HL-60/S4 treated with phorbol 12-myristate 13-acetate at 8.2 ng/mL for 4 days and 3 days (cell line): Measurements from ENCODE around the gene ZNF837.
"Not testable (repeated sequence)": the region's sequence is repeated elsewhere in the genome, so short reads cannot be mapped to it uniquely, and the experiment has no call there.

Experiments used
- in situ Hi-C: fragments of 300-500 bp; cut with MboI; formaldehyde crosslinking; loops from 2 replicates; pipeline ENCODE4 v1.15.0; 2022; ENCODE audit warnings: low sequenced_read_pairs

The ZNF837 gene

DNA sequence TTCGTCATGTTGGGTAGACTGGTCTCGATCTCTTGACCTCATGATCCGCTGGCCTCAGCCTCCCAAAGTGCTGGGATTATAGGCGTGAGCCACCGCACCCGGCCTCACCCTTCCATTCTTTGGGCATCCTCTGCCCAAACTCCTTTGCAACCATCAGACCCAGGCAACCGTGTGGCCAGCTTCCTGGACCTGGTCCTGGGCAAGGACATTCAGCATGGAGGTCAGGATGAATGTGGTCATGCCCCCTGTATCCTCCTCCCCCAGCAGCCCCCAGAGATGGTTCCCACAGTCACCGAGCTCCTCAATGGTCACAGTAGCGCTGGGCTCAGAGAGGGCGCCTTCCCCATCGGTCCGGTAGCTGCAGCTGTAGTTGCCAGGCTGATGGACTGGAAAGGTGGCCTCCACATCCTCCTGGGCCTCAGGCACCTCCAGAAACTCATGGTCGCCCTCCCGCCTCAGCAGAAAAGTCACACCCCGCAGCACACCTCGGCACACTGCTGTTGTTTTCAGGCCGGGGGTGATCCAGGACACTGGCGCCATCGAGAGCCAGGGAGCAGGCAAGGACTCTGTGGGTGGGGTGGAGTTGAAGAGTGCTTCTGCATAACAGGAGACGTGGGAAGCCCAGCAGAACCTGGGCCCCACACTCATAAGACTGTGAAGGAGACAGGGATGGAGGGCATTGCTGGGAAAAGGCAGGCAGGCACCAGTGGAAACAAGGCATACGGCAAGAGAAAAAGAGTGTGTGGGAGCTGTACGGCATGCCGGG, 28.7 kb downstream of the ZNF837 start:
- in situ Hi-C loops, result no loop called here

- in situ Hi-C loops, result no loop called here
Measured at GRCh38 chr19:58351558-58351878, 29.3 kb downstream of the ZNF837 start.

DNA sequence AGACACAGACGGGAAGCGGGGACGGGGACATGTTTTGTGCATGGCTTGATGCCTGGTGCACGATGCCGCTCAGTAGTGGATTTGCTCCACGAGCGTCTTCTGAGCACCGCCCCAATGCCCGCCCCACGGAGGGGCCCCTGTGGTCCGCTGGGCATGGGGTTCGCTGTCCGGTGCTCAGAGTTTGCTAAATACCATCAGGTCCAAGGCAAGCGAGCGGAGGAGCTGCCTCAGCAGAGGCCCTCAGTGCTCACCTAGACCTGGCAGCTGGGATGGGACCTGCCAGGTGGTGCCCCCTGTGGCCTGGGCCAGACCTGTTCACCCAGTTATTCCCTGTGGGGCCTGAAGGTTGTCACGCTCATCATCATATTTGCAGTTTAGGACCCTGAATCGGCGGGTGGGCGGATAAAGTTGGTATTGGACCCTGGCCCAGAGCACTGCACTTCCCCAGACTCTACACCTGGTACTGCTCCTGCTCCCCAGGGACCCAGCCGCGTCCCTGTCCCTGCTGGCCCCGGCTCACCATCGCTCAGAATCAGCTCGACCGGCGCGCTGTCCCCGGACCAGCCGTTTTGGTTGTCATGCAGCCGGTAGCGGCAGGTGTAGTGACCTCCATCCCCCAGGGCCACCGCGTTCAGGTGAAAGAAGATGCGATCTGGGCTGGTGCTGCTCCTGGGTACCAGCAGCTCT, 29.8 kb downstream of the ZNF837 start:
- in situ Hi-C loops, result no loop called here

DNA sequence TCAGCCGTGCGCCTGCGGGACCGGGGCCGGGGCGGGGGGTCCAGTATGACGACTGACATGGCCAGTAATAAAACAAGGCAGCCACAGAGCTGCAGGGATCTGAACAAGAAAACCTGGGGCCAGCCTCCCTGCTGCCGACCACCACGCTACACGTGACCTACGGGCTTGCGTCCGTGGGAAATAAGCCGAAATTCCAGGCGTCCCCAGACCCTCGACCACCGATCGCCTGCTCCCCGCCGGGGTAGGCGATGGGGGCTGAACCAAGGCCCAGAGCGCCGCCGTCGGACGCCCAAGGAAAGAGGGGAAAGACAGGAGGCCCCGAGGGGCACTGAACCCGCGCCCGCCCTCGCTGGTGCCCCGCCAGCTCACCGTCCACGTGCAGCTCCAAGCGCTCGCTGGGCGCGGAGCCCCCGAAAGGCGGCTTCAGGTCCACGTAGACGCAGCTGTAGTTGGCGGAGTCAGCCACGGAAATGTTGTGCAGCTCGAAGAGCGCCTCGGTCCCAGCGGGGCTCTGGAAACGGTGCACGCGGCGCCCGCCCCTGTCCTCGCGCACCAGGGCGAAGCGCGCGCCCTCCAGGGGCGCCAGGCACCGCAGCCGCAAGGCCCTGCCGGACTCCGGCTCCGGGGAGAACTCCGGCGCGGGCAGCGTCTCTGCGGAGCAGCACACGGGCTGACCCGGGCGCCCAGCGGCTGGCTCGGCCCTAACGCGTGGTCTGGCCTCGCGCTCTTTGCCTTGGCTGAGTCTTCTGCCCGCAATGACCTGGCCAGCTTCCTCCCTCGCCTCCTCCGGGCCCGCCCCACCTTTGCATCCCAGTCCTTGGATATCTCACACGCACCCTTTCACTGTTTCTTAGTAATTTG, 30.6 kb downstream of the ZNF837 start:
- in situ Hi-C loops, result no loop called here

DNA sequence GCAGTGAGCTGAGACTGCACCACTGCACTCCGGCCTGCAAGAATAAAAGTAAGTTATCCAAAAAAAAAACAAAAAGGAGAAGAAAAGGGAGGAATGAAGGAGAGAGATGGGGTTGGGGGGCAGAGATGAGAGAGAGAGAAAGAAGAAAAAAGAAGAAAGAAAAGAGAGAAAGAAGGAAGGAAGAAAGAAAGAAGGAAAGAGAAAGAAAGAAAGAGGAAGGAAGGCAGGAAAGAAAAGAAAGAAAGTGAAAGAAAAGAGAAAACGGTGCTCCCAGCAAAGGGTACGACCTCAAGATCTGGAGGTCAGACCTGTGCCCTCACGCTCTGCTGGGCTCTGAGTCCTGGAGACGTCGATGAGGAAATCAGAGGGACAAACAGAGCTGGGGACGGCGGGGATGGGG, 31.2 kb downstream of the ZNF837 start:
- in situ Hi-C loops, result no loop called here

DNA sequence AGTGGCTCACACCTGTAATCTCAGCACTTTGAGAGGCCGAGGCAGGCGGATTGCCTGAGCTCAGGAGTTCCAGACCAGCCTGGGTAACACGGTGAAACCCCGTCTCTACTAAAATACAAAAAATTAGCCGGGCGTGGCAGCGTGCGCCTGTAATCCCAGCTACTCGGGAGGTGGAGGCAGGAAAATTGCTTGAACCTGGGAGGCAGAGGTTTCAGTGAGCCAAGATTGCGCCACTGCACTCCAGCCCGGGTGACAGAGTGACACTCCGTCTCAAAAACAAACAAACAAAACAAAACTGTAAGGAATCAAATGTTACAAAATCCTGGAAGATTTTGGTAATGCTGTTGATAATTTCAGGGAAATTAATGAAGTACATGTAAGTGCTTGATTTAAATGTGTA, 32.8 kb downstream of the ZNF837 start:
- in situ Hi-C loops, result not testable (repeated sequence)

GRCh38 chr19:58346961-58347929, 33.6 kb downstream of the ZNF837 start:
- in situ Hi-C loops, result no loop called here

GRCh38 chr19:58345558-58345957, 35.3 kb downstream of the ZNF837 start:
- in situ Hi-C loops, result no loop called here

DNA sequence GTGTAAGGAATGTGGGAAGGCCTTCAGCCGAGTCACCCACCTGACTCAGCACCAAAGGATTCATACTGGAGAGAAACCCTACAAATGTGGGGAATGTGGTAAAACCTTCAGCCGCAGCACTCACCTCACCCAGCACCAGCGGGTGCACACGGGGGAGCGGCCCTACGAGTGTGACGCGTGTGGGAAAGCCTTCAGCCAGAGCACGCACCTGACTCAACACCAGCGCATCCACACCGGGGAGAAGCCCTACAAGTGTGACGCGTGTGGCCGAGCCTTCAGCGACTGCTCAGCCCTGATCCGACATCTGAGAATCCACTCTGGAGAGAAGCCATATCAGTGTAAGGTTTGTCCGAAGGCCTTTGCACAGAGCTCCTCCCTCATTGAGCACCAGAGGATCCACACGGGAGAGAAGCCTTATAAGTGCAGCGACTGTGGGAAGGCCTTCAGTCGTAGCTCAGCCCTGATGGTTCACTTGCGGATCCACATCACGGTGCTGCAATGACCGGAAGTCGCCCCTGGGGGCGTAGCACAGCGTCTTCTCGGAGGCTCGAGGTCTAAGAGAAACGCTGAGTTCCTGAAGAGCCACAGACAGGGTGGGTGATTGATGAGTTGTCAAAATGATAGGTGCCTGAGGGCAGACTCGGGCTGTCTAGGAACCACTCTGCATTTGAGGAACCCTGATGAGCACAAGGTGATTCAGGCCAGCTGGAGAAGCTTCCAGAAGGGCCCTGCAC, 41.8 kb downstream of the ZNF837 start:
- in situ Hi-C loops, result no loop called here

GRCh38 chr19:58338336-58338735, 42.5 kb downstream of the ZNF837 start:
- in situ Hi-C loops, result no loop called here

- in situ Hi-C loops, result no loop called here
Measured at GRCh38 chr19:58336820-58337219, 44.0 kb downstream of the ZNF837 start.

- in situ Hi-C loops, result no loop called here
Measured at GRCh38 chr19:58336216-58336615, 44.6 kb downstream of the ZNF837 start.

- in situ Hi-C loops, result no loop called here
Measured at GRCh38 chr19:58335630-58336029, 45.2 kb downstream of the ZNF837 start.

- in situ Hi-C loops, result no loop called here
Measured at GRCh38 chr19:58334691-58335249, 46.1 kb downstream of the ZNF837 start.

GRCh38 chr19:58332697-58333096, 48.1 kb downstream of the ZNF837 start:
- in situ Hi-C loops, result no loop called here

DNA sequence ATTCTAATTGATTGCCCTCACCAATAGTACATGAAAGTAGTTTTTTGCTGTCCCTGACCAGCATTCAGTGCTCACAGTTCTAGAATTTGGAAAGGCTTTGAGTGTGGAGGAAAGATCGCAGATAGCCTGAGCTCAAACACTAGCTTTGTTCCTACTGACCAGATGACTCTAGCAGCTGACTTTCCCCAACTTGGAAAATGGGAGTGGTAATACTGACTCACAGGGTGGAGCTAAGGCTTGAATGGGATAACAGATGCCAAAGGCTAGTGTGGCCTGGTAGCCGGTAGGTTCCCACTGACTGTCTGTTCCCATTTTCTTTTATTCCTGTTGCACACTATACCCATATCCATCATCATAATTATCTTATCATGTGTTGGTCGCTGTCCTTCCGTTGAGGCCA, 50.4 kb downstream of the ZNF837 start:
- in situ Hi-C loops, result no loop called here

DNA sequence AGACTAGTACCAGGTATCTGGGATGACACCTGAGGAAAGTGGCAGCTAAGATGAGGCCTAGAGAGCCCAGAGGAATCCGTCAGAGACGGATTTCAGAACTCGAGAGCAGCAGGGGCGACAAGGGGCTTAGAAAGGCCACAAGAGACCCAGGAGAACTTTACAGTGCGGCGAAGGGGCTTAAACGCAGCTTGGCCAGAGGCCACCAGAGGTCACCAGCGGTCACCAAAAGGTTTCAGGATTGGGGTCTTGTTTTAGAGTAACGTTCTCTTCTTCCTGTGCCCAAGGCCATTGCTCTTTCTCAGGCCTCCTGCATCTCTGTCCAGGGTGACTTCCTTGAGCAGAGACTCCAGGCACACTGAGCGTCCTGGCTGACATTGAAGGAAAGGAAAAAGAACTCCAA, 51.8 kb downstream of the ZNF837 start:
- in situ Hi-C loops, result no loop called here

DNA sequence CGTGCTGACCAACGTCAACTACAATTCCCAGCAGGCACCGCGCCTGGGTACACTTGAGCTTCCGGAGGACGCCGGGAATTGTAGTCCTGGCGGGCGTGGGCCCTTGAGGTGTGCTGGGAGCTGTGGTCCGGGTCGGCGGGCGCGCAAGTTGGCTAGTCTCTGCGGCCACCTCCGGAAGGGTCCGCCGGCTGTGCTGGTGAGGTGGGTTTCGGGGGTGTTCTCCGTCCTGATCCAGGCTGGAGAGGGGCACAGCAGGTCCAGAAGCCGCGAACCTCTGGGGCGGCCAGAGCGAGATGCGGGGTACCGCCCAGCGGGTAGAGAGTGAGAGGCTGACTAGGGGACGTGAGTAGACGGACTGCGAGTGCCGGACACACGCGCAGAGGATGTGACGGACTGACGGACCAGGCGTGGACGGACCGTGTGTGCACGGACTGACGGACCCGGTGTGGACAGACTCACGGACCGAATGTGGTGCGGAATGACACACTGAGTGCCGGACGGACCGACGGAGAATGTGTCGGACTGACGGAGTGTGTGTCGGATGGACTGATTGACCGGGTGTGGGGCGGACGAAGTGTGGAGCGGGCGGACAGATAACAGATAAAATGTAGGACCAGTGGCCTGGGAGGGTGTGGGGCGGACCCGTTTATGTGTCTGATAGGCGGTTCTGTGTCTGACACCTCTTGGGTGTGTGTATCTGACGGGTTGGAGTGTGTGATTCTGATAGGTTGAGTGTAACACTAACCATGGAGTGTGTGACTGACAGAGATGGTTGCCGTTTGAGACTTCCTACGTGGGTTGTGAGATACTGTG, 53.7 kb downstream of the ZNF837 start, which contains the start of gene ZSCAN22:
ZSCAN22 (plus strand) TSS at position 81 of the 813 bp plus-strand sequence. CDS start 7,809 bp downstream, outside the sequence.
- in situ Hi-C loops, result no loop called here

DNA sequence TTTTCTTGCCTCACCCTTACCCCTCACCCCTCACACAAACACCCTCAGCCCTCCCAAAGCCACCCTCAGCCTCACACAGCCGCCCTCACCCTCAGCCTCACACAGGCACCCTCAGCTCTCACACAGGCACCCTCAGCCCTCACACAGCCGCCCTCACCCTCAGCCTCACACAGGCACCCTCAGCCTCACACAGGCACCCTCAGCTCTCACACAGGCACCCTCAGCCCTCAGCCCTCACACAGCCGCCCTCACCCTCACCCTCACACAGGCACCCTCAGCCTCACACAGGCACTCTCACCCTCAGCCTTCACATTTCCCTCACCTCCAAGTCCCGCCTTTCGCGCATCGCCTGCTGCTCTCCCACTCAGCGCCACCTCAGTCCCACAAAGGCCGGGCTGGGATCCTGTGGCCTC, 54.3 kb downstream of the ZNF837 start:
- in situ Hi-C loops, result no loop called here
